Panc1 (cell line): ENCODE results near the gene ATXN7L3. TPM values are rescaled to one million over a fixed set of nuclear protein-coding genes. Genes with fewer than 3 reads are reported as not detected.

Experiments
- ATAC-seq: fragments of 200-7000 bp; cut with Tn5 transposase; 2 replicates; pipeline ENCODE4 v1.9.1; 2020; ENCODE audit warnings: mild to moderate bottlenecking, moderate library complexity
- BruUV-seq: library from RNA; stranded (reverse); fragments of 400-500 nt; replicated peaks from 2 replicates; lab custom pipeline; 2021; lab: Mats Ljungman, UMichigan
- CTCF ChIA-PET: fragments of 300-600 bp; sonication (Branson Sonifier 250); formaldehyde crosslinking; loops from one replicate; lab custom pipeline; 2022; ENCODE audit warnings: antibody characterized with exemption; lab: Charles Lee
- POLR2A ChIA-PET: fragments of 300-600 bp; sonication (Branson Sonifier 250); formaldehyde crosslinking; loops from one replicate; lab custom pipeline; 2022; ENCODE audit warnings: antibody characterized with exemption; lab: Charles Lee
- DNase-seq: peaks from one replicate; pipeline ENCODE4 v3.0.0-alpha.2; 2010; ENCODE audit warnings: low read depth, low spot score
- H3K27ac ChIP-seq: 2 replicates; pipeline ENCODE4 v1.5.1; 2011; ENCODE audit warnings: mild to moderate bottlenecking, low read length, inconsistent platforms
- H3K27me3 ChIP-seq: fragments of 200-500 bp; sonication (Bioruptor generic); 2 replicates; pipeline ENCODE4 v1.6.0; 2014; ENCODE audit warnings: low read length, inconsistent platforms; ENCODE audit not compliant: control insufficient read depth, insufficient read depth
- H3K36me3 ChIP-seq: fragments of 200-500 bp; sonication (Bioruptor generic); 2 replicates; pipeline ENCODE4 v1.5.1; 2014; ENCODE audit warnings: inconsistent platforms, mild to moderate bottlenecking, low read length, moderate library complexity; ENCODE audit not compliant: control insufficient read depth, insufficient read depth
- H3K4me1 ChIP-seq: 2 replicates; pipeline ENCODE4 v1.5.1; 2011; ENCODE audit warnings: inconsistent platforms, mild to moderate bottlenecking, low read length, moderate library complexity; ENCODE audit not compliant: control insufficient read depth, insufficient read depth
- H3K4me3 ChIP-seq, 2 experiments: 2 replicates each; pipeline ENCODE4 v1.5.1; 2011 to 2012; ENCODE audit warnings: low read depth in 2 of 2, low read length in 2 of 2, mild to moderate bottlenecking in 2 of 2, inconsistent platforms in 1 of 2, moderate library complexity in 1 of 2
- H3K9me3 ChIP-seq: fragments of 200-500 bp; sonication (Bioruptor generic); 2 replicates; pipeline ENCODE4 v1.5.1; 2014; ENCODE audit warnings: low read depth, mild to moderate bottlenecking, inconsistent platforms, low read length, moderate library complexity; ENCODE audit not compliant: control insufficient read depth, insufficient read depth
- CTCF ChIP-seq: fragments of 450-650 bp; IDR thresholded peaks from 2 replicates; pipeline ENCODE4 v1.5.1; 2017; ENCODE audit warnings: mild to moderate bottlenecking
- POLR2AphosphoS5 ChIP-seq: IDR thresholded peaks from 2 replicates; pipeline ENCODE4 v1.6.1; 2012; ENCODE audit warnings: mild to moderate bottlenecking, low read depth, low read length, moderate library complexity
- REST ChIP-seq, 2 experiments: IDR thresholded peaks; 2 replicates each; pipeline ENCODE4 v1.6.1; 2011 to 2012; ENCODE audit warnings: low read depth in 2 of 2, control low read depth in 1 of 2, low read length in 1 of 2, mild to moderate bottlenecking in 1 of 2, moderate library complexity in 1 of 2; ENCODE audit not compliant: insufficient read depth in 1 of 2
- SIN3A ChIP-seq: IDR thresholded peaks from 2 replicates; pipeline ENCODE4 v1.6.1; 2012; ENCODE audit warnings: low read depth, mild to moderate bottlenecking, low read length, moderate library complexity, borderline replicate concordance; ENCODE audit not compliant: insufficient read depth
- TCF7L2 ChIP-seq: IDR thresholded peaks from 2 replicates; pipeline ENCODE4 v1.6.1; 2011; ENCODE audit warnings: mild to moderate bottlenecking, low read depth, low read length, inconsistent platforms
- in situ Hi-C: cut with HindIII; loops from 2 replicates; pipeline ENCODE4 v1.10.0; 2016; ENCODE audit warnings: low sequenced_read_pairs, low pct_unique_long_range_greater_than_20kb
- intact Hi-C: fragments of 100-400 bp; cut with micrococcal nuclease; formaldehyde crosslinking; loops from one replicate; pipeline ENCODE4 v1.10.0; 2022; ENCODE audit not compliant: unreplicated experiment
- total RNA-seq: library from RNA; stranded (reverse); gene quantifications from one replicate; pipeline ENCODE4 v1.2.1, GENCODE V29; 2021; ENCODE audit not compliant: unreplicated experiment

The ATXN7L3 gene
- total RNA-seq, 1 experiment from 2014 or later = 69.8 TPM

GRCh38 chr17:44223541-44224071 is 23.9 kb upstream of the ATXN7L3 start:
- peak overlapping the region; percentile 87 for H3K27ac ChIP-seq
- intact Hi-C loops (loop anchor here (5.0 kb wide), 1 partner anchor 104 kb away; no protein-coding TSS in a partner anchor), in situ Hi-C loops (no loop called here)
- peak; percentile 69 for TF ChIP-seq TCF7L2
- peak; percentile 46; the same call in 1 of the 2 replicates for TF ChIP-seq POLR2AphosphoS5
- no peak for TF ChIP-seq CTCF
- H3K4me1 ChIP-seq = peaks cover 16% of the 10 kb centered on the region
- H3K36me3 ChIP-seq = no peaks in the 10 kb centered on the region; the same call in 1 of the 2 replicates
- H3K9me3 ChIP-seq = no peaks in the 10 kb centered on the region
- ATAC-seq (no peak), DNase-seq (no peak)
- POLR2A ChIA-PET = no interaction called here
- CTCF ChIA-PET = interaction anchor here (0.7 kb wide), 1 partner anchor 105 kb away, joined by 3 read pairs; no protein-coding TSS in a partner anchor
- no peaks in the 10 kb centered on the region for H3K27me3 ChIP-seq
- H3K4me3 ChIP-seq = no peak overlapping the region
- no TSS peak for BruUV-seq

GRCh38 chr17:44222112-44222869 is 22.6 kb upstream of the ATXN7L3 start:
- TF ChIP-seq TCF7L2 (peak; percentile 66; the same call in 1 of the 2 replicates), CTCF (no peak; the same call in 1 of the 2 replicates), SIN3A (peak; percentile 59; the same call in 1 of the 2 replicates), POLR2AphosphoS5 (no peak; the same call in 1 of the 2 replicates), REST (IDR thresholded peaks at IDR 0.05; ENCODE audit: insufficient read depth in 1 of 2, low read depth in 2 of 2, low read length in 1 of 2) (no peak)
- DNase-seq = no peak
- peak overlapping the region; percentile 87 for H3K27ac ChIP-seq
- H3K4me3 ChIP-seq = peak overlapping the region; percentile 69 to 77
- H3K27me3 ChIP-seq = no peaks in the 10 kb centered on the region
- ATAC-seq = peak; percentile 31
- peaks cover 23% of the 10 kb centered on the region for H3K4me1 ChIP-seq
- intact Hi-C loops = loop anchor here (5.0 kb wide), 1 partner anchor 105 kb away; no protein-coding TSS in a partner anchor
- H3K36me3 ChIP-seq = no peaks in the 10 kb centered on the region; the same call in 1 of the 2 replicates
- in situ Hi-C loops = no loop called here
- H3K9me3 ChIP-seq = no peaks in the 10 kb centered on the region
- ChIA-PET POLR2A (interaction anchor here (1.1 kb wide), 1 partner anchor 9 kb away, joined by 10 read pairs; no protein-coding TSS in a partner anchor), CTCF (interaction anchor here (0.6 to 0.7 kb wide), 2 partner anchors 108 to 116 kb away, joined by 4 to 6 read pairs; no protein-coding TSS in a partner anchor)
- BruUV-seq = no TSS peak
